Mucosa of gallbladder (tissue), 1 donor: ENCODE results near the gene IRAK4. TPM values are rescaled to one million over a fixed set of nuclear protein-coding genes. Genes with fewer than 3 reads are reported as not detected.
"Not testable (repeated sequence)": the region's sequence is repeated elsewhere in the genome, so short reads cannot be mapped to it uniquely, and the experiment has no call there.

Source experiments
- DNase-seq: peaks from one replicate; pipeline ENCODE4 v3.0.0-alpha.2; 2020; ENCODE audit warnings: low spot score
- total RNA-seq: library from RNA; stranded (reverse); gene quantifications from one replicate; pipeline ENCODE4 v1.2.1, GENCODE V29; 2021
- donor health status: DM: no; HTN: no; CAD: no.

The IRAK4 gene
- total RNA-seq: 22.6 TPM

GRCh38 chr12:43758728-43759563, at the start of gene IRAK4, which contains the start of gene PUS7L:
IRAK4 (plus strand) TSS chr12:43758951; CDS start chr12:43768112, 9,161 bp downstream.
PUS7L (minus strand) TSS chr12:43758790; CDS start chr12:43755245, 3,545 bp downstream.
- peak; percentile 97 for DNase-seq

DNA sequence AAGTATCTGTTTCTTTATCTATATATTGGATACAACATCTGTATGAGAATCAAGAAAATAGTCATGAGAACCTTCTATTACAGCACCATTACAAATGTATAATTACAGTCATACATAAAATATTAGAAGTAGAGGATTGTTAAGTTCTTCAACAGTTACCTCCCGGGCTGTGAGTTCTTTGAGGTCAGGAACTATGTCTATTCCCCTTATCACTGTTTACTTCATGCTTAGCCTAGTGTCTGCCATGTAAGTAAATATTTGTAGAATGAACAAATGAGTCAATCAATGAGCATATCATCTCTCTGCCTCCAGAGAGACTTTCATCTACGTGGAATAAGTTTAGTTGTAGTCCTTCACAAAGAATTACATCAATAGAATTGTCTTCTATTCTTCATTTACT, 47.4 kb upstream of the IRAK4 start:
- no peak for DNase-seq

- DNase-seq: no peak
Measured at GRCh38 chr12:43722621-43723020, 36.1 kb upstream of the IRAK4 start.

GRCh38 chr12:43723134-43723533, 35.6 kb upstream of the IRAK4 start:
- DNase-seq: no peak

DNA sequence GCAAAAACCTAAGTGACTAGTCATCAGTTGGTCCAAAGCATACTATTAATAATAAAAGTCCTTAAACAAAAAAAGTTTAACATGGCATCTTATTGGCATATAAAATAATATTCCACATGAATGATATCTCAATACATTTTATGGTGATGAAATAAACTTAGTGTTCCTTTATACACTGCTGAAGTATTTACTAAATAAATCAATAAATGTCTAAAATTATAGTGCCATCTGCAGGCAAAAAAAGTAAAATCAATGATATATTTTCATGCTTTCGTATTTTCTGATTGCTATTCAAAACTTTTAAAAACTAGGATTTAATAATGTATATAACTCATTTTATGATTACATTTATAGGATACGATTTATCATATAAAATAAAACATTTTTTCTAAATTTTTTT, 30.6 kb upstream of the IRAK4 start:
- DNase-seq: no peak

GRCh38 chr12:43728698-43729097, 30.1 kb upstream of the IRAK4 start:
- DNase-seq: no peak

DNA sequence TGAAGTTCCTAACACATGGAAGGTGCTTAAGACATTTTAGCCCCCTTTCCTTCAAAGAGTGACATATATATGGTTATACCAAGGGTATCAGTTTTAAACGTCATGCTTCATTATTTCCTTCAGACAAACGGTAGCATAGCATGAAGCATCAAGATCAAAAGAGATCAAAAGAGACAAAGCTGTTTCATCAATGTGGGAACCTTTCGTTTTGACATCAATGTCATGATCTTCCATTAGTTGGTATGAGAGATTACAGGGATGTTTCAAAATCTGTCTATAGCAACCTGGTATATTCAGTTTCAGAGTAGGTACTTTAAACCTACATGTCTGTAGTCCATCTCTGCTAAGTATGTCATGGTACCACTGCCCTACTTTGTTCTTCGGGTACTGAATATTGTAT, 28.5 kb upstream of the IRAK4 start:
- DNase-seq: no peak

DNA sequence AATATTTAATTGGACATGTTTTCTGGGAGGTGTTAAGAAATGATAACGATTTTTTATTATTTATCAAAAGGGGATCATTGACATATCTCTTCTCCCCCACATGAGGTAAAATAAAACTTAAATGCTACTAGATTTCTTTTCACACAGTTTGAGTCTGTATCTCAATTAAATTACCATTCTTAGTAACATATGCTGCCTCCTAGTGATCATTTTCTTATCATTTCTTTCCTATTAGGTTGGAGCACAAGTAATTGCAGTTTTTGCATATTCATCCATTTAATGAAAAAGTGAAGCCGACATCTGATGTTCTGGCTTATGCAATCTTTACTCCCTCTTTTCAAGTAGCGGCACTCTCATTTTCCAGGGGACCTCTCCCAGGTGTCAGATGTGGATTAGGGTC, 25.1 kb upstream of the IRAK4 start:
- DNase-seq: no peak

GRCh38 chr12:43736927-43737440, 21.8 kb upstream of the IRAK4 start:
- no peak for DNase-seq

- DNase-seq: no peak
Measured at GRCh38 chr12:43737646-43738045, 21.1 kb upstream of the IRAK4 start.

DNA sequence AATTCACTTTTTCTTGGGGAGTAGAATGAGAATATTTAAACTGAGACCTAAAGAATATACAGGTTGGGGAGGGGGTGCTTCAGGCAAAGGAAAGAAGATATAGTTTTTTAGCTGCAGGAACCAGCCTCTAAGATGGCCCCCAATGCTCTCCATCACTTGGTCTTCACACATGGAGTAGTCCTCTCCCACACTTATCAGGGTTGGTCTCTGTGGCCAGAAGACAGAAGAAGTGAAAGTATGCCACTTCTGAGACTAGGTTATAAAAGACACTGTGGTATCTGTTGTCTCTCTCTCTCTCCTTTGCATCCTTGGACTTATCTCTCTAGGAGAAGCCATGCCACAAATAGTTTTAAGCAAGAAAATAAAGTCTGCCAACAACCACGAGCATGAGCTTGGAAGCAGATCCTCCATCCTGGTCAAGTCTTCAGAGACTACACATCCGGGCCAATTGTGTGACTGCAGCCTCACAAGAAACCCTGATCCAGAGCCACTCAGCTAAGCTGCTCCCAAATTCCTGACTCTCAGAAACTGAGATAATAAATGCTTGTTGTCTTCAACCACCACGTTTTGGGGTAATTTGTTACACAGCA, 18.1 kb upstream of the IRAK4 start:
- no peak for DNase-seq

DNA sequence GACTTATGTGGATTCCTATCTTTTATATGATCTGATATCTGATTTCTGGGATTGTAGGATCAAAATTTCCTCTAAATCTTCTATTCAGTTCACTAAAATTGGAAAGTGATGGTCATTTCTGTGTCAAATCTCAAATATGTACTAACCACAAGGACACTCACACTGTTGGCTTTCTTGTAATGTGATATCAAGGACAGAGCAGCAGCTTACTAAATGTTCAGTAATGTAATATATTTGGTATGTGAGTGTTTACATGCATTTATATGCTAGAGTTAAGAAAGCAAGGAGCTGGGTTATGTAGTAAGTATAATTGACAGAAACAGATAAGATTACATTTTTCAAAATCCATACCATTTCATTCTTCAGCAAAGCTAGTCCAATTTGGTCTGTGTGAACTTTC, 16.6 kb upstream of the IRAK4 start:
- no peak for DNase-seq

DNA sequence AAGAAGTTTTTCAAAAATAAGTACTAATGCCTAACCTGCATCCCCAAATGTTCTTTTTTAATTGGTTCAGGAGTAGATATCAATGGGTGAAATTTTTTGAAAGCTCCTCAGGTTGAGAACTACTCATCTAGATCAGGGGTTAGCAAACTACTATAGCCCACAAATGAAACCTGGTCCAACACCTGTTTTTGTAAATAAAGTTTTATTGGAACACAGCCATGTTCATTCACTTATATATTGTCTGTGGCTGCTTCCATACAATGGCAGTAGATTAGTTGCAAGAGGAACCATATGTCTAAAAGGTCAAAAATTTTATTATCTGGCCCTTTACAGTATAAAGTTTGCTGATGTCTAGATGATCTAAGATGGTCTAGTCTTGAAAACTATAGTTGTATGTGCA, 13.9 kb upstream of the IRAK4 start:
- no peak for DNase-seq

GRCh38 chr12:43749016-43749415, 9.7 kb upstream of the IRAK4 start:
- DNase-seq: no peak

GRCh38 chr12:43750814-43751213, 7.9 kb upstream of the IRAK4 start:
- no peak for DNase-seq

DNA sequence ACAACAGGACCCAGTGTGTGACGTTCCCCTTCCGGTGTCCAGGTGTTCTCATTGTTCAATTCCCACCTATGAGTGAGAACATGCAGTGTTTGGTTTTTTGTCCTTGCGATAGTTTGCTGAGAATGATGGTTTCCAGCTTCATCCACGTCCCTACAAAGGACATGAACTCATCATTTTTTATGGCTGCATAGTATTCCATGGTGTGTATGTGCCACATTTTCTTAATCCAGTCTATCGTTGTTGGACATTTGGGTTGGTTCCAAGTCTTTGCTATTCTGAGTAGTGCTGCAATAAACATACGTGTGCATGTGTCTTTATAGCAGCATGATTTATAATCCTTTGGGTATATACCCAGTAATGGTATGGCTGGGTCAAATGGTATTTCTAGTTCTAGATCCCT, 7.4 kb upstream of the IRAK4 start:
- DNase-seq: not testable (repeated sequence)

DNA sequence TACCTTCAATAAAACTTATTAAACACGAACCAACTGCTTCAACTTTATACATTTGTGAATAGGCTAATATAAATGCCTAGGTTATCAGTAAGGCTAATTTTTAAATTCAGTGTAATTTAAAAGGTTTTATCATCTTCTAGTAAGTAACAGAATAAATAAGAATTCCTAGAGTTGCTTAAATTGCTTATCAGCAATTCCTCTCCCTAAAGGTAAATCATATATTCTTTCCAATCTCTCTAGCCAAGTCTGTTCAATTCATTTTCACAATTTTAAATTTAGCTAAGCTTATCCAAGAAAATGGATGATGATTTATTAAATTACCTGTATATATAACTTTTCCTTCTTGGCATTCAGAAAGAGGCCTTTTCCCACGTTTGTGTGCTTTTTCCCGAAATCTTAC, 4.7 kb upstream of the IRAK4 start:
- no peak for DNase-seq

DNA sequence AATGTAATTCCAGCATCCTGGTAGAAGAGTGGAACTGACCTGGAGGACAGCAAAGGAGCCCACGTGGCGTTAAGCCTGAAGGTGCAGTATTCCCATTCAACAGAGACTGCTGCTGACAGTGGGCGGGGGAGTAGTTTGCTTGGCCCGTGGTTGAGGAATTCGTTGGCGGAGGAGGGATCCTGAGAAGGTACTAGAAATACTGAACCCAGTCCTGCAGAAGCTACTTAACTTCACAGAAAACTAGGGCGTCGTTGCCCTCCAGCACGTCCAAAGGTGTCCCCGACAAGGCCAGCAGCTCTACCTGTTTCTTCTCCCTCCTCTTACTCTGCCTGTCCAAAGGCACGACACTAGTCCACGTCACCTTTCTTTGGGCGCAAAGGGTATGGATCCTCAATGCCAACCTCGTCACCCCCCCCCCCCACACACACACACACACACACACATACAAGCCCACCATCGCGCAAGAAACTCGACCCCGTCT, 464 bp upstream of the IRAK4 start:
- peak; percentile 18 for DNase-seq

DNA sequence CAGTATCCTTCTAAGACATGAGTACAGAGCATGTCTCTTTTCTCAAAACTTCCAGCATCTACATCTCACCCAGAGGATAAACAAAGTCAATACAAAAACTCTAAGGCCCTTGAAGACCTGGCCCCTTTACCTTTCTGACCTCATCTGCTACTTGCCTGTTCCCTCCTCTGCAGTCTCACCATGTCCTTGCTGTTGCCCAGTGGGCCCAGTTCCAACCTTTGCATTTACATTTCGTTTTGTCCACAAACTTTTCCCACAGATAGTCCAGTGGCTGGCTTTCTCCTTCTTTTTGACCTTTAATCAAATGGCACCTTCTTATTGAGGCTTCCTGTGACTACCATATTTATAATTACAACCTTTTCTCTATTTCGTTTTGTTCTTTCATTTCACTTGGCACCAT, 1.6 kb downstream of the IRAK4 start:
- no peak for DNase-seq

- DNase-seq: no peak
Measured at GRCh38 chr12:43761500-43761899, 2.7 kb downstream of the IRAK4 start.

DNA sequence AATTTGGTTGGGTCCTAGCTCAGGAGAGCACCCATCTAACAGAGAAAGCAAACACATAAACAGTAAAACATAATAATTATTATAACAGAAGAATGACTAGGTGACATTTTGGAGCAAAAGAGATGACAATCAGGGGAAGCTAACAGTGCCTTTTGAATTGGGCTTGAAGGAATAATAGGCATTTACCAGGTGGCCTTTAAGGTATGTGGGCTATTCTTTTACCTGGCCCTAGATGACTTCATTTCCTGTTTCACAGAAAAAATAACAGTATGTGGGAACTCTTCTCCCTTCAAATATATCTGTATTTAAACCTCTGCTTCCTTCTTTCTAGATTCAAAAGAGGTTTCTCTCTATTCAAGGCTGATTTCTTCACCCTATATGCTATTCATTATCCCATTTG, 3.8 kb downstream of the IRAK4 start:
- DNase-seq: no peak

GRCh38 chr12:43763769-43764168, 5.0 kb downstream of the IRAK4 start:
- DNase-seq: no peak

DNA sequence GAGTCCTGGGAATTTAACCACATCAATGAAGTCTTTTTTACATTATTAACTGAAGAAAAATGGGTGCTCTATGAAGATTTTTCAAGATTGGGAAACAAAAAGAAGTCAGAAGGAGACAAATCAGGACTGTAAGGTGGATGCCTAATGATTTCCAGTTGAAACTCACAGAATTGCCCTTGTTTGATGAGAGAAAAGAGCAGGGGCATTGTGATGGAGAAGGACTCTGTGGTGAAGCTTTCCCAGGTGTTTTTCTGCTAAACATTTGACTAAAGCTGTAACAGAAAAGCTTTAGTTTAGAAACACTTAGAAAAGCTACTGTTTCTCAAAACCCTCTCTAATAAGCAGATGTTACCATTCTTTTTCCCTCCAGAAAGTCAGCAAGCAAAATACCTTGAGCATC, 5.8 kb downstream of the IRAK4 start:
- no peak for DNase-seq
